Loucy (cell line): ENCODE data around the gene SURF1.

ENCODE experiments used
- H2AFZ ChIP-seq: fragments of 200-600 bp; sonication (generic); 2 replicates; pipeline ENCODE4 v1.6.0; 2016; ENCODE audit warnings: antibody characterized with exemption, mild to moderate bottlenecking, low read length, moderate library complexity
- H3F3A ChIP-seq: fragments of 200-600 bp; 2 replicates; pipeline ENCODE4 v1.6.0; 2016; ENCODE audit warnings: antibody characterized with exemption, low read depth, mild to moderate bottlenecking
- H3K27me3 ChIP-seq: fragments of 200-600 bp; sonication (generic); 2 replicates; pipeline ENCODE4 v1.6.1; 2014; ENCODE audit warnings: low read length, mild to moderate bottlenecking; ENCODE audit not compliant: insufficient read depth, poor library complexity, severe bottlenecking
- H3K36me3 ChIP-seq: fragments of 200-600 bp; sonication (generic); 2 replicates; pipeline ENCODE4 v1.6.1; 2016; ENCODE audit warnings: low read length; ENCODE audit not compliant: insufficient read depth
- H3K4me1 ChIP-seq: fragments of 200-600 bp; sonication (generic); 2 replicates; pipeline ENCODE4 v1.5.1; 2014; ENCODE audit warnings: low read length, mild to moderate bottlenecking; ENCODE audit not compliant: insufficient read depth, poor library complexity, severe bottlenecking
- H3K4me2 ChIP-seq: fragments of 200-600 bp; sonication (generic); 2 replicates; pipeline ENCODE4 v1.6.0; 2014; ENCODE audit warnings: antibody characterized with exemption, low read length, low read depth, mild to moderate bottlenecking; ENCODE audit not compliant: poor library complexity, severe bottlenecking
- H3K4me3 ChIP-seq: fragments of 200-600 bp; sonication (generic); 2 replicates; pipeline ENCODE4 v1.5.1; 2014; ENCODE audit warnings: low read length, mild to moderate bottlenecking, mixed read lengths; ENCODE audit not compliant: poor library complexity, severe bottlenecking
- H3K79me2 ChIP-seq: fragments of 200-600 bp; sonication (generic); 2 replicates; pipeline ENCODE4 v1.6.1; 2014; ENCODE audit warnings: low read length; ENCODE audit not compliant: insufficient read depth
- H3K9ac ChIP-seq: fragments of 200-600 bp; sonication (generic); 2 replicates; pipeline ENCODE4 v1.6.0; 2014; ENCODE audit warnings: mild to moderate bottlenecking, low read depth, low read length, moderate library complexity; ENCODE audit not compliant: poor library complexity, severe bottlenecking
- H3K9me2 ChIP-seq: fragments of 200-600 bp; sonication (generic); replicated peaks from 2 replicates; pipeline ENCODE4 v1.6.1; 2016; ENCODE audit warnings: low read depth, low read length, mixed read lengths
- H3K9me3 ChIP-seq: fragments of 200-600 bp; sonication (generic); 2 replicates; pipeline ENCODE4 v1.6.1; 2014; ENCODE audit warnings: mild to moderate bottlenecking, antibody characterized with exemption, low read length, low read depth; ENCODE audit not compliant: insufficient read depth
- H4K20me1 ChIP-seq: fragments of 200-600 bp; sonication (generic); 2 replicates; pipeline ENCODE4 v1.6.0; 2014; ENCODE audit warnings: antibody characterized with exemption, low read length, mild to moderate bottlenecking; ENCODE audit not compliant: insufficient read depth, poor library complexity, severe bottlenecking
- CTCF ChIP-seq: fragments of 200-600 bp; sonication (generic); conservative IDR thresholded peaks from 2 replicates; pipeline ENCODE4 v1.5.1; 2014; ENCODE audit warnings: mild to moderate bottlenecking, antibody characterized with exemption, low read length
- EZH2phosphoT487 ChIP-seq: fragments of 200-600 bp; IDR thresholded peaks from 2 replicates; pipeline ENCODE4 v1.6.1; 2018; ENCODE audit warnings: antibody characterized with exemption, mild to moderate bottlenecking, moderate library complexity, borderline replicate concordance

Gene SURF1

GRCh38 chr9:133304158-133304470 lies 52.2 kb downstream of the SURF1 start:
- no peak overlapping the region for H2AFZ ChIP-seq
- no peak for TF ChIP-seq CTCF
- no peak for TF ChIP-seq EZH2phosphoT487

GRCh38 chr9:133303266-133304157 lies 52.8 kb downstream of the SURF1 start:
- H3K79me2 ChIP-seq, result no peaks in the 10 kb centered on the region
- H3K4me3 ChIP-seq, result no peak overlapping the region
- H3F3A ChIP-seq, result no peaks in the 10 kb centered on the region
- TF ChIP-seq EZH2phosphoT487 (no peak), CTCF (no peak)
- H3K27me3 ChIP-seq, result no peaks in the 10 kb centered on the region
- H3K9me2 ChIP-seq, result no peaks in the 10 kb centered on the region
- no peaks in the 10 kb centered on the region for H4K20me1 ChIP-seq
- no peaks in the 10 kb centered on the region for H3K36me3 ChIP-seq
- no peak overlapping the region for H3K4me2 ChIP-seq
- H2AFZ ChIP-seq, result no peak overlapping the region
- H3K9ac ChIP-seq, result no peak overlapping the region
- H3K4me1 ChIP-seq, result no peaks in the 10 kb centered on the region
- no peaks in the 10 kb centered on the region for H3K9me3 ChIP-seq

More at GRCh38 chr9:133304158-133304470, 52.2 kb downstream of the SURF1 start:
- Histone ChIP-seq H4K20me1 (no peaks in the 10 kb centered on the region), H3K9ac (no peak overlapping the region), H3K27me3 (no peaks in the 10 kb centered on the region), H3K4me3 (no peak overlapping the region), H3K4me2 (no peak overlapping the region), H3K9me2 (no peaks in the 10 kb centered on the region), H3F3A (no peaks in the 10 kb centered on the region), H3K4me1 (no peaks in the 10 kb centered on the region), H3K9me3 (no peaks in the 10 kb centered on the region), H3K36me3 (no peaks in the 10 kb centered on the region), H3K79me2 (no peaks in the 10 kb centered on the region)
